ENCODE measurements around the gene AP5B1. TPM values are rescaled to one million over a fixed set of nuclear protein-coding genes. Genes with fewer than 3 reads are reported as not detected.
"Not testable (repeated sequence)": the region's sequence is repeated elsewhere in the genome, so short reads cannot be mapped to it uniquely, and the experiment has no call there.

The AP5B1 gene
- total RNA-seq, 4 donors from 2014 or later: 21.8 to 43.2 (median 25.3) TPM

DNA sequence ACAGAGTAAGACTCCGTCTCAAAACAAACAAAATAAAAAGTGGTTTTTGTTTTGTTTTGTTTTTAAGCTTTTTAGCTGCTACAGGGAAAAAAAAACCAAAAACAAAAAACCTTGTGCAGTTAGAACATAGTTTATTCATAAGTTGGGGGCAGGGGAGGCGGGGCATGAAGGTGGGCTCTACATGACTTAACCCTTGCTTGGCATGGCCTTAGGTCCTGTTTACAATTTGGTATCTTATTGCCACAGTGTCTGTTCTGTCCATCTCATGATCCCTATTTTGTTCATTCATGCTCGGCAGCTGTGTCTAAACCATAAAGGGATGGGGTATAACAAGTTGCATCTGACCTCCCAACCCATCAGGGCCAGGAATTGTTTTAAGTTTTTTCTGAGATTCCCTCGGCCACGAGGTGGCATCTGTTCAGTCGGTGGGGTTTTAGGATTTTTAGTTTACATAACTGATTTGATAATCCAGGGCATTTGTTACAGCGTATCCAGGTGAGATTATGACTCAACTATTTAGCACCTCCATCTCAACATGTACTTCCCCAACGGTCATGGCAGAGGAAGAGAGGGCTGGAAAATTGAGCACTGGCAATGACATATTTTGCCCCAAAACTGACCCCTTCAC, 6.9 kb downstream of the AP5B1 start:
- H3K27me3 ChIP-seq: no peaks in the 10 kb centered on the region
- DNase-seq: no peak
- WGBS, 2 donors: 70 to 74% methylated on average over 8 of the region's 8 CpGs
- H3K4me3 ChIP-seq (replicated peaks in 1 of 3): no peak overlapping the region
- TF ChIP-seq POLR2A (IDR thresholded peaks at IDR 0.05): no peak
- TF ChIP-seq CTCF (IDR thresholded peaks at IDR 0.05): no peak
- no peak overlapping the region for H3K27ac ChIP-seq
- peaks cover 15 to 18% of the 10 kb centered on the region in 2 donors for H3K36me3 ChIP-seq
- H3K4me1 ChIP-seq: peaks cover 0 to 9% of the 10 kb centered on the region in 2 donors
- no peaks in the 10 kb centered on the region for H3K9me3 ChIP-seq
- intact Hi-C loops (cut with DNase I): loop anchor here (5.0 kb wide), 1 partner anchor 57 kb away; no protein-coding TSS in a partner anchor

DNA sequence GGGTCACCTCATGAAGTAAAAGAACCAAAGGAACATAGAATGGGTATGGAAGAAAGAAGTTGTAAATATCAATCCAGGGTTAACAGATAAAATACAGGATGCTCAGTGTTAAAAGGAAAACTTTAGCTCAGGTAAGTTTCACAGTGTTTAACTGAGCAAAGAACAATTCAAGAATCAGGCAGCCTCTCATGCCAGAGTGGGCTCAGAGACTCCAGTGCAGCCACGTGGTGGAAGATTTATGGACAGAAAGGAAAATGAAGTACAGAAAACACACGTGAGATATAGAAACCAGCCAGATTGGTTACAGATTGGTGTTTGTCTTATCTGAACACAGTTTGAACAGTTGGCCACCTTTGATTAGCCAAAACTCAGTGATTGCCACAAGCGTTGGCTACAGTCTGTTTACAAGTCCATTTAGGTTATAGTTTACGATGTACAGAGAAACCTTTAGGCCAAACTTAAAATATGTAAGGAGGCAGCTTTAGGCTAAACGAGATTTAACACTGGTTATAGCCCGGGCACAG, 9.1 kb downstream of the AP5B1 start:
- no peaks in the 10 kb centered on the region for H3K27me3 ChIP-seq
- intact Hi-C loops (cut with DNase I): loop anchor here (5.0 kb wide), 1 partner anchor 54 kb away; no protein-coding TSS in a partner anchor
- H3K4me1 ChIP-seq: peaks cover 0 to 6% of the 10 kb centered on the region in 2 donors
- WGBS, 2 donors: 81 to 82% methylated on average over 6 of the region's 6 CpGs
- no peak overlapping the region for H3K27ac ChIP-seq
- H3K9me3 ChIP-seq: no peaks in the 10 kb centered on the region
- TF ChIP-seq POLR2A (IDR thresholded peaks at IDR 0.05): no peak
- TF ChIP-seq CTCF (IDR thresholded peaks at IDR 0.05): no peak
- no peak overlapping the region for H3K4me3 ChIP-seq (replicated peaks in 1 of 3)
- no peaks in the 10 kb centered on the region for H3K36me3 ChIP-seq
- DNase-seq: no peak

DNA sequence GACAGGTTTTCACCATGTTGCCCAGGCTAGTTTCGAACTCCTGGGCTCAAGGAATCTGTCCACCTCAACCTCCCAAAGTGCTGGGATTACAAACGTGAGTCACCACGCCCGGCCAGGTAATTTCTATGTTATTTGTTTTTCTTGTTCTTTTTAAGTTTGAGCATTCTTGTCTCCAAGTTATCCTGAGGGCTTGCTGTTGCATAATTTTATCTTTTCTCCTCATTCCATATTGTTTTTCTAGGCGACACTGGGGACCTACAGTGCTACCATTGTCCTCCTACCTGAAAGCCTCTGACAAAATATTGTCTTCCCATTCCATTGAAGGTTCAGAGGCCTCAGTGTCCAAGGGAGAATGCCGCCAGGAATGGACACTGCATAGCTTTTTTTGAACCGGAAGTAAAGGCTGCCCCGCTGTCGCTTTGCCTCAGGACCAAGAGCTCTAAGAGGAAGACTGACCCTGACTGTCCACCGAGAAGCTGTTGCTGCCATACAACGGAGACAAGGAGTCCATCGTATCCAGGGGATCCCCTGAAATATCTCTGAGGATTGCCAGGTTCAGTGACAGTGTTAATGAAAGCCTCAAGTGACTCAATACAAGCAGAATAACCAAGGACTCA, 9.7 kb downstream of the AP5B1 start:
- TF ChIP-seq POLR2A (IDR thresholded peaks at IDR 0.05) (no peak), CTCF (IDR thresholded peaks at IDR 0.05) (no peak)
- H3K36me3 ChIP-seq: no peaks in the 10 kb centered on the region
- H3K27ac ChIP-seq: no peak overlapping the region
- no peaks in the 10 kb centered on the region for H3K27me3 ChIP-seq
- no peaks in the 10 kb centered on the region for H3K9me3 ChIP-seq
- WGBS, 2 donors: 86% methylated on average over 12 of the region's 12 CpGs
- intact Hi-C loops (cut with DNase I): loop anchor here (5.0 kb wide), 1 partner anchor 54 kb away; no protein-coding TSS in a partner anchor
- DNase-seq: no peak
- H3K4me1 ChIP-seq: peaks cover 0 to under 1% of the 10 kb centered on the region in 2 donors
- no peak overlapping the region for H3K4me3 ChIP-seq (replicated peaks in 1 of 3)

DNA sequence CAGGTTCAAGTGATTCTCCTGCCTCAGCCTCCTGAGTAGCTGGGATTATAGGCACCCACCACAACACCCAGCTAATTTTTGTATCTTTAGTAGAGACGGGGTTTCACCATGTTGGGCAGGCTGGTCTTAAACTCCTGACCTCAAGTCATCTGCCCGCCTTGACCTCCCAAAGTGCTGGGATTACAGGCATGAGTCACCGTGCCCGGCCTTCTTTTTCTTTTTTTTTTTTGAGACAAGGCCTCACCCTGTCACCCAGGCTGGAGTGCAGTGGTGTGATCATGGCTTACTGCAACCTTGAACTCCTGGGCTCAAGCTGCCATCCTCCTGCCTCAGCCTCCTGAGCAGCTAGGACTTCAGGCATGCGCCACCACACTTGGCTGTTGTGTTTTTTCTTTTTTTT, 13.0 kb downstream of the AP5B1 start:
- intact Hi-C loops (cut with DNase I); H3K9me3 ChIP-seq; DNase-seq; H3K36me3 ChIP-seq; H3K4me1 ChIP-seq; H3K4me3 ChIP-seq (replicated peaks in 1 of 3); H3K27ac ChIP-seq; H3K27me3 ChIP-seq: not testable (repeated sequence)
- 81 to 91% methylated on average over 5 of the region's 5 CpGs for WGBS, 2 donors

DNA sequence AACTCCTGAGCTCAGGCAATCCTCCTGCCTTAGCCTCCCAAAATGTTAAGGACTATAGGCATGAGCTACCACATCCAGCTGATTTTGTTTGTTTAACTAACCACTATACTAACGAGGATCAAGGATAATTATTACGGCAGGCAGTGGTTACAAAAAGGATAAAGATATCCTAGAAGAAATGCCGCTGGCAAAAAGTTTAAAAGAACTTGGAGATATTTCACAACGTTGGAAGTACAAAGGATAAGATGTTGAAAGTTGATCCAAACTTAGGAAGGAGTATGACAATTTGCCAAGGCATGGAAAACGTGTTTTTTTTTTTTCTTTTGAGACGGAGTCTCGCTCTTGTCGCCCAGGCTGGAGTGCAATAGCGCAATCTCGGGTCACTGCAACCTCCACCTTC, 13.4 kb downstream of the AP5B1 start:
- TF ChIP-seq POLR2A (IDR thresholded peaks at IDR 0.05): no peak
- no peak for TF ChIP-seq CTCF (IDR thresholded peaks at IDR 0.05)
- Histone ChIP-seq H3K4me1 (no peaks in the 10 kb centered on the region), H3K4me3 (replicated peaks in 1 of 3) (no peak overlapping the region), H3K27ac (no peak overlapping the region), H3K27me3 (no peaks in the 10 kb centered on the region), H3K9me3 (no peaks in the 10 kb centered on the region), H3K36me3 (no peaks in the 10 kb centered on the region)
- DNase-seq: no peak
- intact Hi-C loops (cut with DNase I): no loop called here
- 82 to 83% methylated on average over 10 of the region's 10 CpGs for WGBS, 2 donors

Measured in thyroid gland (tissue), 4 donors.